Thyroid gland (tissue), 4 donors: ENCODE results near the gene TDRD9.

Experiments used
- CTCF ChIP-seq, 6 experiments: fragments of 200-600 bp in 3 of 6; fragments of 450-650 bp in 3 of 6; sonication (generic) in 3 of 6; IDR thresholded peaks; one replicate each; pipeline ENCODE4 v1.5.1; 2016 to 2019; ENCODE audit warnings: antibody characterized with exemption in 6 of 6, mild to moderate bottlenecking in 2 of 6, inconsistent platforms in 1 of 6, moderate library complexity in 1 of 6
- POLR2A ChIP-seq, 2 donors: fragments of 450-650 bp; IDR thresholded peaks; one replicate each; pipeline ENCODE4 v1.6.1; 2017; ENCODE audit warnings: antibody characterized with exemption in 2 of 2, mild to moderate bottlenecking in 2 of 2, moderate library complexity in 1 of 2

DNA sequence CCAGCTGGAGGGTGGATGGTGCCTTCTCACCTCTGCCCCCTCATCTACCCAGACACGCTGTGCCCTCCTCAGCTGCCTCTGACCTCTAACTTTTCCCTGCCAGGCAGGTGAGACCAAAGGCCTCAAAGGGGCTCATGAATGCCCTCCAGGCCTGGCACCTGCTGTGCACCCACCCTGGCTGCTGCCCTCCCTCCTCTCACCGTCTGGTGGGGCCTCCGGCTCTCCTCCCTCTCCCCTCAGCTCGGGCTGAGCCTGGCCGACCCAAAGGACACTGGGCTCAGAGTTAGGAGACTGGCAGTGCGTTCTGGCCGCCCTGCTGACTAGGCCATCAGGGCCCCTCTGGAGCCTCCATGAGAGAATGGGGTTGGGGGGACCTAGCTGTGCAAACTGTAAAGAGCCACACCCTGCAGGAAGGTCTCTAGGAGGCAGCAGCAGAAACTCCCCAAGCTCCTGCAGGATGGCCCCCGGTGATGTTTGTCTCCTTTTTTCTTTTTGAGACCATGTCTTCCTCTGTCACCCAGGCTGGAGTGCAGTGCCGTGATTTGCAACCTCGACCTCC, 40.6 kb upstream of the TDRD9 start:
- TF ChIP-seq CTCF (IDR thresholded peaks at IDR 0.05) (no peak), POLR2A (IDR thresholded peaks at IDR 0.05) (no peak)
